H1 (cell line): Measurements from ENCODE around the gene ATOH8. TPM values are rescaled to one million over a fixed set of nuclear protein-coding genes. Genes with fewer than 3 reads are reported as not detected.

Experiments
- CTCF ChIA-PET: fragments of 300-600 bp; sonication (Branson Sonifier 250); formaldehyde crosslinking; loops from one replicate; lab custom pipeline; 2021; ENCODE audit not compliant: partially characterized antibody; lab: Charles Lee
- POLR2A ChIA-PET: fragments of 300-600 bp; sonication (Branson Sonifier 250); formaldehyde crosslinking; loops from one replicate; lab custom pipeline; 2021; ENCODE audit warnings: inconsistent platforms; ENCODE audit not compliant: partially characterized antibody; lab: Charles Lee
- DNase-seq, 2 experiments: peaks; one replicate each; pipeline versions ENCODE4 v3.0.0 to v3.0.0-alpha.2; 2010 to 2022; ENCODE audit warnings: low spot score in 2 of 2, low read depth in 1 of 2, mixed read lengths in 1 of 2
- FAIRE-seq: peaks from 2 replicates; lab custom pipeline; 2011; peaks lifted over from hg19 to GRCh38; lab: Jason Lieb, UNC
- H2AFZ ChIP-seq: 2 replicates; pipeline ENCODE4 v1.8.1; 2012; ENCODE audit warnings: low read length, inconsistent platforms
- H2AK5ac ChIP-seq: 2 replicates; pipeline ENCODE4 v1.6.1; 2013; ENCODE audit warnings: low read depth, low read length
- H2BK120ac ChIP-seq: replicated peaks from 2 replicates; pipeline ENCODE3; 2013; ENCODE audit warnings: low read depth, low read length, inconsistent platforms
- H2BK12ac ChIP-seq: 2 replicates; pipeline ENCODE4 v1.6.1; 2013; ENCODE audit warnings: low read depth, low read length
- H2BK15ac ChIP-seq: 2 replicates; pipeline ENCODE4 v1.6.1; 2013; ENCODE audit warnings: low read length
- H2BK20ac ChIP-seq: 2 replicates; pipeline ENCODE4 v1.6.1; 2013; ENCODE audit warnings: low read length
- H2BK5ac ChIP-seq: 2 replicates; pipeline ENCODE4 v1.6.1; 2013; ENCODE audit warnings: low read depth, low read length
- H3K14ac ChIP-seq: 2 replicates; pipeline ENCODE4 v1.6.1; 2013; ENCODE audit warnings: inconsistent platforms; ENCODE audit not compliant: insufficient read length
- H3K18ac ChIP-seq: 2 replicates; pipeline ENCODE4 v1.6.1; 2013; ENCODE audit warnings: low read length; ENCODE audit errors: extremely low read depth
- H3K23ac ChIP-seq: 2 replicates; pipeline ENCODE4 v1.6.1; 2013; ENCODE audit warnings: inconsistent platforms; ENCODE audit not compliant: insufficient read length
- H3K23me2 ChIP-seq: 2 replicates; pipeline ENCODE4 v1.6.1; 2013; ENCODE audit warnings: low read depth, low read length
- H3K27ac ChIP-seq: 2 replicates; pipeline ENCODE4 v1.6.1; 2011; ENCODE audit warnings: low read depth, low read length, inconsistent platforms
- H3K27me3 ChIP-seq, 4 experiments: replicated peaks in 1 of 4; 1 replicate in 1 of 4; 2 replicates in 3 of 4; pipeline versions ENCODE4 v1.6.1 to v1.8.1; 2011 to 2013; ENCODE audit warnings: low read length in 3 of 4, mild to moderate bottlenecking in 3 of 4, inconsistent platforms in 2 of 4, mixed read lengths in 2 of 4, moderate library complexity in 1 of 4; ENCODE audit not compliant: control insufficient read depth in 3 of 4, insufficient read depth in 3 of 4; ENCODE audit errors: extremely low read depth in 1 of 4
- H3K36me3 ChIP-seq, 4 experiments: 2 replicates each; pipeline versions ENCODE4 v1.6.1 to v1.8.1; 2011 to 2013; ENCODE audit warnings: mild to moderate bottlenecking in 4 of 4, low read length in 3 of 4, moderate library complexity in 2 of 4, control low read depth in 1 of 4, inconsistent platforms in 1 of 4; ENCODE audit not compliant: insufficient read depth in 4 of 4, control insufficient read depth in 2 of 4
- H3K4ac ChIP-seq: replicated peaks from 2 replicates; pipeline ENCODE3; 2013; ENCODE audit warnings: low read length, low read depth, mixed read lengths, inconsistent platforms; ENCODE audit not compliant: insufficient read length
- H3K4me1 ChIP-seq, 4 experiments: replicated peaks in 1 of 4; 1 replicate in 1 of 4; 2 replicates in 3 of 4; pipeline versions ENCODE4 v1.6.1 to v1.8.1; 2011 to 2013; ENCODE audit warnings: low read length in 3 of 4, inconsistent platforms in 2 of 4, mixed read lengths in 1 of 4; ENCODE audit not compliant: insufficient read depth in 4 of 4, control insufficient read depth in 3 of 4
- H3K4me2 ChIP-seq, 2 experiments: 2 replicates each; pipeline versions ENCODE4 v1.6.1 to v1.8.1; 2011 to 2013; ENCODE audit warnings: low read depth in 2 of 2, low read length in 2 of 2, control low read depth in 1 of 2, inconsistent platforms in 1 of 2, mild to moderate bottlenecking in 1 of 2; ENCODE audit not compliant: insufficient read depth in 1 of 2
- H3K4me3 ChIP-seq, 4 experiments: fragments of 200-600, 300-600 bp in 1 of 4; sonication (generic), shearing (Covaris generic), sonication (Bioruptor Twin) in 1 of 4; 2 replicates each; pipeline versions ENCODE4 v1.5.1 to v1.8.1; 2011 to 2016; ENCODE audit warnings: low read length in 4 of 4, low read depth in 3 of 4, control low read depth in 2 of 4, inconsistent platforms in 2 of 4, mild to moderate bottlenecking in 2 of 4, mixed read lengths in 1 of 4, moderate library complexity in 1 of 4; ENCODE audit not compliant: insufficient read depth in 2 of 4; ENCODE audit errors: extremely low read depth in 1 of 4
- H3K56ac ChIP-seq: replicated peaks from 2 replicates; pipeline ENCODE3; 2013; ENCODE audit warnings: low read depth, mild to moderate bottlenecking, mixed read lengths, low read length, inconsistent platforms; ENCODE audit not compliant: insufficient read length
- H3K79me1 ChIP-seq: 2 replicates; pipeline ENCODE4 v1.6.1; 2013; ENCODE audit warnings: low read depth, low read length, control low read depth
- H3K79me2 ChIP-seq, 2 experiments: 2 replicates each; pipeline versions ENCODE4 v1.6.1 to v1.8.1; 2012 to 2013; ENCODE audit warnings: low read length in 2 of 2, mild to moderate bottlenecking in 2 of 2, inconsistent platforms in 1 of 2; ENCODE audit not compliant: insufficient read depth in 2 of 2, control insufficient read depth in 1 of 2
- H3K9ac ChIP-seq, 4 experiments: replicated peaks in 1 of 4; 1 replicate in 1 of 4; 2 replicates in 3 of 4; pipeline versions ENCODE4 v1.6.1 to v1.8.1; 2011 to 2013; ENCODE audit warnings: low read depth in 3 of 4, low read length in 3 of 4, control low read depth in 2 of 4, mild to moderate bottlenecking in 2 of 4, moderate library complexity in 2 of 4, inconsistent platforms in 1 of 4; ENCODE audit errors: extremely low read depth in 1 of 4
- H3K9me3 ChIP-seq, 2 experiments: 2 replicates each; pipeline versions ENCODE4 v1.6.1 to v1.8.1; 2012 to 2013; ENCODE audit warnings: mild to moderate bottlenecking in 2 of 2, moderate library complexity in 2 of 2, control low read depth in 1 of 2, inconsistent platforms in 1 of 2, low read depth in 1 of 2, low read length in 1 of 2, mixed read lengths in 1 of 2; ENCODE audit not compliant: insufficient read depth in 2 of 2
- H4K20me1 ChIP-seq, 2 experiments: replicated peaks in 1 of 2; 2 replicates each; pipeline versions ENCODE3 to v1.8.1; 2011 to 2013; ENCODE audit warnings: inconsistent platforms in 2 of 2, low read length in 2 of 2, mild to moderate bottlenecking in 1 of 2; ENCODE audit not compliant: insufficient read depth in 2 of 2, control insufficient read depth in 1 of 2
- H4K5ac ChIP-seq: 2 replicates; pipeline ENCODE4 v1.6.1; 2013; ENCODE audit warnings: low read length, low read depth, mixed read lengths, inconsistent platforms; ENCODE audit not compliant: insufficient read length
- H4K8ac ChIP-seq: 2 replicates; pipeline ENCODE4 v1.8.0; 2013; ENCODE audit warnings: mild to moderate bottlenecking, moderate library complexity, low read length, inconsistent platforms; ENCODE audit not compliant: insufficient read depth; ENCODE audit errors: extremely low read depth
- H4K91ac ChIP-seq: replicated peaks from 2 replicates; pipeline ENCODE3; 2013; ENCODE audit warnings: low read length, mixed read lengths, inconsistent platforms; ENCODE audit not compliant: insufficient read length
- KDM1A ChIP-seq: fragments of 200-600, 300-600 bp; sonication (generic); IDR thresholded peaks from 2 replicates; pipeline ENCODE4 v1.7.1; 2016; ENCODE audit warnings: mild to moderate bottlenecking, low read length, borderline replicate concordance
- RFX5 ChIP-seq: IDR thresholded peaks from 2 replicates; pipeline ENCODE4 v1.6.1; 2011; ENCODE audit warnings: low read depth, low read length, improper control_type of control experiment, borderline replicate concordance
- WGBS, 2 experiments: shearing (Covaris generic) in 1 of 2; methylation state at CpG; one replicate each; pipeline versions ENCODE4 v1.1.6 to v1.1.7; 2013 to 2015; ENCODE audit warnings: low lambda C conversion rate in 2 of 2, mixed read lengths in 2 of 2, inconsistent platforms in 1 of 2, low coverage in 1 of 2, missing lambda C conversion rate in 1 of 2; ENCODE audit not compliant: insufficient replicate concordance in 2 of 2, insufficient coverage in 1 of 2, insufficient read length in 1 of 2; ENCODE audit errors: extremely low coverage in 1 of 2, missing lambda C conversion rate in 1 of 2; 5-methylcytosine and 5-hydroxymethylcytosine counted together
- polyA plus RNA-seq, 7 experiments: library from polyadenylated mRNA; depleted of rRNA in 3 of 7; stranded (reverse) in 5 of 7; unstranded in 2 of 7; fragments of >200 nt in 5 of 7; fragments of 200-250 nt in 2 of 7; gene quantifications; 1 replicate in 5 of 7; 2 replicates in 1 of 7; 4 replicates in 1 of 7; pipeline versions ENCODE4 v1.2.1 to v1.2.3, GENCODE V29; 2011 to 2013; ENCODE audit warnings: missing spikeins in 2 of 7, mixed read lengths in 2 of 7
- total RNA-seq: library from RNA; stranded (reverse); fragmentation: NEBNext Ultra II Directional; extraction: Animal tissue kit (Norgen Biotek cat#: 25700); gene quantifications from 2 replicates; pipeline ENCODE4 v1.2.1, GENCODE V29; 2021

Gene ATOH8
- total and polyA plus RNA-seq, 2 of the 8 experiments (the other 6 are each of a cell fraction or from before 2014, with no cell fraction given), result 0.50 to 0.53 TPM

DNA sequence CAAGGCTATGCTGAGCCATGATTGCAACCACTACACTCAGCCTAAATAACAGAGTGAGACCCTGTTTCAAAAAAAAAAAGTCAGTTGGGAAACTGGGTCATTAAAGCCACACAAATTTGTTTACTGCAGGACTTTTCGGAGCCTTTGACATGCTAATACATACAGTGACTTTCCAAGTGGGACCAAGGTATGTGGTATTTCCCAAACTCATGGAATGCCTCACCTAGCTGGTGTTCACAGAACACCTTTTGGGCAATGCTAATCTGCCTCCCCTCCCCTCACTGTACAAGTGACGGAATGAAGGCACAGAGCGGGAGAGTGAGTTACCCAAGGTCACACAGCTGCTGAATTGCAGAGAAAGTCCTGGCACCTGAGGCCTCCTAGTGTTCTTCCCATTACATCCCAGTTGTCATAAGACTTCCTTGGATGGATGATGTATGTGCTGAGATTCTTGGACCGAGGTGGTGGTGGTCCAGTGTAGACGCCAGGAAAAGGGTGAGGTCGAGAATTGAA lies 30.7 kb downstream of the ATOH8 start:
- H3K9me3 ChIP-seq, result no peaks in the 10 kb centered on the region
- H4K5ac ChIP-seq, result no peak overlapping the region
- peaks cover 0 to 5% (median 2%) of the 10 kb centered on the region in 4 experiments; a peak in 4 of 7 replicates for H3K4me1 ChIP-seq
- no peak overlapping the region for H3K4ac ChIP-seq
- H3K56ac ChIP-seq, result no peak overlapping the region
- H3K36me3 ChIP-seq, result no peaks in the 10 kb centered on the region
- no peak overlapping the region for H2BK5ac ChIP-seq
- H3K27ac ChIP-seq, result no peak overlapping the region
- H3K23ac ChIP-seq, result no peak overlapping the region
- no peaks in the 10 kb centered on the region for H3K79me1 ChIP-seq
- no peaks in the 10 kb centered on the region for H4K20me1 ChIP-seq
- 82% methylated on average over 6 of the region's 6 CpGs; no CpG with 5 or more reads in 1 of the 2 experiments for WGBS, 2 experiments
- no peak overlapping the region; the same call in 1 of the 2 replicates for H2BK15ac ChIP-seq
- FAIRE-seq, result no peak
- H3K27me3 ChIP-seq, result no peaks in the 10 kb centered on the region
- H3K18ac ChIP-seq, result no peak overlapping the region
- no peak overlapping the region for H2BK120ac ChIP-seq
- ChIA-PET CTCF (interaction anchor here (0.6 to 38.6 kb wide), 9 partner anchors 11 to 120 kb away, joined by 3 to 986 read pairs (median 6); partner anchors contain the start of gene ATOH8), POLR2A (interaction anchor here (0.6 to 2.2 kb wide), 3 partner anchors 9 to 217 kb away, joined by 3 to 7 read pairs (median 5); no protein-coding TSS in a partner anchor)
- no peak overlapping the region for H2AFZ ChIP-seq
- H2AK5ac ChIP-seq, result no peak overlapping the region
- no peak overlapping the region for H4K91ac ChIP-seq
- TF ChIP-seq RFX5 (no peak), KDM1A (peak; percentile 37; the same call in 1 of the 2 replicates)
- DNase-seq, result no peak
- no peaks in the 10 kb centered on the region for H3K79me2 ChIP-seq
- no peak overlapping the region; a peak in 1 of 4 replicates for H3K4me2 ChIP-seq
- no peak overlapping the region for H3K9ac ChIP-seq
- no peak overlapping the region for H2BK12ac ChIP-seq
- H3K14ac ChIP-seq, result no peak overlapping the region
- H3K4me3 ChIP-seq, result no peak overlapping the region
- H2BK20ac ChIP-seq, result no peak overlapping the region
- no peak overlapping the region for H4K8ac ChIP-seq
- no peaks in the 10 kb centered on the region for H3K23me2 ChIP-seq
